K562 (cell line): Measurements from ENCODE around the gene PPP6R3. TPM values are rescaled to one million over a fixed set of nuclear protein-coding genes. Genes with fewer than 3 reads are reported as not detected.

Experiments
- ARID1B ChIP-seq: fragments of 450-650 bp; IDR thresholded peaks from 2 replicates; pipeline ENCODE4 v1.6.1; 2016; ENCODE audit warnings: antibody characterized with exemption, mild to moderate bottlenecking, inconsistent platforms
- DIDO1 ChIP-seq: fragments of 450-650 bp; IDR thresholded peaks from 2 replicates; pipeline ENCODE4 v1.6.1; 2016; ENCODE audit warnings: low read depth, missing biosample characterization, missing genetic modification characterization
- KDM5B ChIP-seq: fragments of 200-600 bp; sonication (generic); IDR thresholded peaks from 2 replicates; pipeline ENCODE4 v1.6.1; 2012; ENCODE audit warnings: low read depth, mild to moderate bottlenecking, moderate library complexity, low read length, control low read depth, inconsistent platforms; ENCODE audit not compliant: insufficient replicate concordance
- MAX ChIP-seq: sonication (generic); formaldehyde crosslinking; IDR thresholded peaks from 2 replicates; pipeline ENCODE4 v1.9.0; 2022; ENCODE audit warnings: mild to moderate bottlenecking, missing genetic modification reagents
- MBD1 ChIP-seq: fragments of 250-450 bp; sonication (Bioruptor Pico); IDR thresholded peaks from 2 replicates; pipeline ENCODE4 v1.8.0; 2022; ENCODE audit warnings: inconsistent platforms
- MTA3 ChIP-seq: fragments of 450-650 bp; formaldehyde crosslinking; IDR thresholded peaks from 2 replicates; pipeline ENCODE4 v1.6.1; 2017; ENCODE audit warnings: mild to moderate bottlenecking, borderline replicate concordance
- NBN ChIP-seq: fragments of 450-650 bp; IDR thresholded peaks from 2 replicates; pipeline ENCODE4 v1.6.1; 2016; ENCODE audit warnings: low read depth, mild to moderate bottlenecking
- OTX1 ChIP-seq: fragments of 450-650 bp; formaldehyde crosslinking; IDR thresholded peaks from 2 replicates; pipeline ENCODE4 v1.4.0; 2022; ENCODE audit warnings: mild to moderate bottlenecking
- PML ChIP-seq: IDR thresholded peaks from 2 replicates; pipeline ENCODE4 v1.6.1; 2012; ENCODE audit warnings: low read length, inconsistent platforms
- RBFOX2 ChIP-seq: fragments of 200-400 bp; formaldehyde crosslinking; IDR thresholded peaks from 2 replicates; pipeline ENCODE4 v1.6.1; 2017; ENCODE audit warnings: low read depth, mild to moderate bottlenecking, low read length, moderate library complexity
- TEAD4 ChIP-seq, 2 experiments: sonication (generic) in 1 of 2; formaldehyde crosslinking in 1 of 2; IDR thresholded peaks; 2 replicates each; pipeline versions ENCODE4 v1.6.1 to v1.8.0; 2012 to 2022; ENCODE audit warnings: borderline replicate concordance in 1 of 2, inconsistent platforms in 1 of 2, low read length in 1 of 2, mild to moderate bottlenecking in 1 of 2, missing genetic modification reagents in 1 of 2
- YY1 ChIP-seq, 3 experiments: IDR thresholded peaks; 2 replicates each; pipeline ENCODE4 v1.6.1; 2011; ENCODE audit warnings: low read length in 2 of 3, mild to moderate bottlenecking in 2 of 3, moderate library complexity in 2 of 3, borderline replicate concordance in 1 of 3, control low read depth in 1 of 3, low read depth in 1 of 3; ENCODE audit not compliant: insufficient read depth in 3 of 3, insufficient replicate concordance in 2 of 3, control insufficient read depth in 1 of 3, insufficient read length in 1 of 3; ENCODE audit errors: extremely low read depth in 1 of 3
- ZFX ChIP-seq: sonication (generic); formaldehyde crosslinking; IDR thresholded peaks from 2 replicates; pipeline ENCODE4 v1.8.0; 2022; ENCODE audit warnings: mild to moderate bottlenecking, missing genetic modification reagents, moderate library complexity
- ZNF143 ChIP-seq: sonication (generic); formaldehyde crosslinking; IDR thresholded peaks from 2 replicates; pipeline ENCODE4 v1.9.0; 2022; ENCODE audit warnings: mild to moderate bottlenecking, missing genetic modification reagents
- polyA plus RNA-seq, 8 experiments: library from polyadenylated mRNA; depleted of rRNA in 4 of 8; stranded (reverse) in 5 of 8; unstranded in 3 of 8; fragments of >200 nt; fragmentation: Nextera tagmentation in 2 of 8; fragmentation: Illumina TruSeq in 1 of 8; extraction: Ambion mirVana in 2 of 8; extraction: Trizol in 1 of 8; gene quantifications; 2 replicates each; pipeline versions ENCODE4 v1.2.1 to v1.2.3, GENCODE V29; 2011 to 2014; ENCODE audit warnings: inconsistent platforms in 1 of 8, missing spikeins in 1 of 8
- total RNA-seq, 7 experiments: library from RNA; depleted of rRNA in 6 of 7; stranded (reverse); fragments of >200 nt in 6 of 7; fragmentation: Illumina TruSeq in 2 of 7; extraction: Trizol in 2 of 7; gene quantifications; 2 replicates each; pipeline versions ENCODE4 v1.2.1 to v1.2.3, GENCODE V29; 2011 to 2021; ENCODE audit warnings: low replicate concordance in 1 of 7
- TF ChIP-seq, protein P1 (sequence below): sonication (generic); formaldehyde crosslinking; IDR thresholded peaks from 2 replicates; pipeline ENCODE4 v1.8.0; 2022; ENCODE audit warnings: mild to moderate bottlenecking, missing genetic modification reagents, borderline replicate concordance
- TF ChIP-seq, protein P2 (sequence below): fragments of 250-450 bp; sonication (Bioruptor Pico); IDR thresholded peaks from 2 replicates; pipeline ENCODE4 v1.4.0; 2020; ENCODE audit warnings: mild to moderate bottlenecking
- TF ChIP-seq, protein P3 (sequence below): fragments of 450-650 bp; conservative IDR thresholded peaks from 2 replicates; pipeline ENCODE4 v1.6.1; 2016; ENCODE audit warnings: missing genetic modification characterization, low read depth, mild to moderate bottlenecking, missing compliant biosample characterization, moderate library complexity

Gene PPP6R3
- total and polyA plus RNA-seq, 9 of the 15 experiments (the other 6 are each of a cell fraction or from before 2014, with no cell fraction given), result 20.3 to 117 (median 80.6) TPM

- TF ChIP-seq, protein P1, sequence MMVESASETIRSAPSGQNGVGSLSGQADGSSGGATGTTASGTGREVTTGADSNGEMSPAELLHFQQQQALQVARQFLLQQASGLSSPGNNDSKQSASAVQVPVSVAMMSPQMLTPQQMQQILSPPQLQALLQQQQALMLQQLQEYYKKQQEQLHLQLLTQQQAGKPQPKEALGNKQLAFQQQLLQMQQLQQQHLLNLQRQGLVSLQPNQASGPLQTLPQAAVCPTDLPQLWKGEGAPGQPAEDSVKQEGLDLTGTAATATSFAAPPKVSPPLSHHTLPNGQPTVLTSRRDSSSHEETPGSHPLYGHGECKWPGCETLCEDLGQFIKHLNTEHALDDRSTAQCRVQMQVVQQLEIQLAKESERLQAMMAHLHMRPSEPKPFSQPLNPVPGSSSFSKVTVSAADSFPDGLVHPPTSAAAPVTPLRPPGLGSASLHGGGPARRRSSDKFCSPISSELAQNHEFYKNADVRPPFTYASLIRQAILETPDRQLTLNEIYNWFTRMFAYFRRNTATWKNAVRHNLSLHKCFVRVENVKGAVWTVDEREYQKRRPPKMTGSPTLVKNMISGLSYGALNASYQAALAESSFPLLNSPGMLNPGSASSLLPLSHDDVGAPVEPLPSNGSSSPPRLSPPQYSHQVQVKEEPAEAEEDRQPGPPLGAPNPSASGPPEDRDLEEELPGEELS (CRISPR knock-in tag), result peak; percentile 85; the same call in 1 of the 2 replicates
- TF ChIP-seq ARID1B (peak; percentile 59), MBD1 (CRISPR knock-in tag) (peak; percentile 65; the same call in 1 of the 2 replicates), PML (no peak), TEAD4 (IDR thresholded peaks at IDR 0.05; ENCODE audit: low read length) (no peak), TEAD4 (CRISPR knock-in tag; IDR thresholded peaks at IDR 0.05; ENCODE audit: borderline replicate concordance) (no peak), MTA3 (no peak), NBN (no peak), MAX (CRISPR knock-in tag) (peak; percentile 95), ZFX (CRISPR knock-in tag) (peak; percentile 80), KDM5B (no peak), RBFOX2 (peak; percentile 50; the same call in 1 of the 2 replicates), YY1 (IDR thresholded peaks at IDR 0.05; ENCODE audit: borderline replicate concordance in 1 of 3, control insufficient read depth in 1 of 3, extremely low read depth in 1 of 3, insufficient read depth in 3 of 3, insufficient read length in 1 of 3, insufficient replicate concordance in 2 of 3, low read depth in 1 of 3, low read length in 2 of 3) (peak in 2 of 3 experiments; percentile 28 to 56), DIDO1 (tag) (0 out of 2 replicates have a peak, but pooled peaks have one; percentile 17), ZNF143 (CRISPR knock-in tag) (no peak), OTX1 (CRISPR knock-in tag) (no peak)
- TF ChIP-seq, protein P2, sequence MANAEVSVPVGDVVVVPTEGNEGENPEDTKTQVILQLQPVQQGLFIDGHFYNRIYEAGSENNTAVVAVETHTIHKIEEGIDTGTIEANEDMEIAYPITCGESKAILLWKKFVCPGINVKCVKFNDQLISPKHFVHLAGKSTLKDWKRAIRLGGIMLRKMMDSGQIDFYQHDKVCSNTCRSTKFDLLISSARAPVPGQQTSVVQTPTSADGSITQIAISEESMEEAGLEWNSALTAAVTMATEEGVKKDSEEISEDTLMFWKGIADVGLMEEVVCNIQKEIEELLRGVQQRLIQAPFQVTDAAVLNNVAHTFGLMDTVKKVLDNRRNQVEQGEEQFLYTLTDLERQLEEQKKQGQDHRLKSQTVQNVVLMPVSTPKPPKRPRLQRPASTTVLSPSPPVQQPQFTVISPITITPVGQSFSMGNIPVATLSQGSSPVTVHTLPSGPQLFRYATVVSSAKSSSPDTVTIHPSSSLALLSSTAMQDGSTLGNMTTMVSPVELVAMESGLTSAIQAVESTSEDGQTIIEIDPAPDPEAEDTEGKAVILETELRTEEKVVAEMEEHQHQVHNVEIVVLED (CRISPR knock-in tag), result no peak
- TF ChIP-seq, protein P3, sequence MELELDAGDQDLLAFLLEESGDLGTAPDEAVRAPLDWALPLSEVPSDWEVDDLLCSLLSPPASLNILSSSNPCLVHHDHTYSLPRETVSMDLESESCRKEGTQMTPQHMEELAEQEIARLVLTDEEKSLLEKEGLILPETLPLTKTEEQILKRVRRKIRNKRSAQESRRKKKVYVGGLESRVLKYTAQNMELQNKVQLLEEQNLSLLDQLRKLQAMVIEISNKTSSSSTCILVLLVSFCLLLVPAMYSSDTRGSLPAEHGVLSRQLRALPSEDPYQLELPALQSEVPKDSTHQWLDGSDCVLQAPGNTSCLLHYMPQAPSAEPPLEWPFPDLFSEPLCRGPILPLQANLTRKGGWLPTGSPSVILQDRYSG, result no peak
Observed at GRCh38 chr11:68436985-68437926, 23.3 kb upstream of the PPP6R3 start (continued).
